ENCODE results near the gene ADGRA1.
A peak's percentile ranks its signal among the peaks of the same experiment; 100 is the strongest.
"Not testable (repeated sequence)": the region's sequence is repeated elsewhere in the genome, so short reads cannot be mapped to it uniquely, and the experiment has no call there.

Gene ADGRA1

GRCh38 chr10:133096616-133097269, 9.0 kb downstream of the ADGRA1 start:
- DNase-seq: peak in 1 of 2 experiments; percentile 10

GRCh38 chr10:133097418-133097817, 9.7 kb downstream of the ADGRA1 start:
- DNase-seq: no peak

DNA sequence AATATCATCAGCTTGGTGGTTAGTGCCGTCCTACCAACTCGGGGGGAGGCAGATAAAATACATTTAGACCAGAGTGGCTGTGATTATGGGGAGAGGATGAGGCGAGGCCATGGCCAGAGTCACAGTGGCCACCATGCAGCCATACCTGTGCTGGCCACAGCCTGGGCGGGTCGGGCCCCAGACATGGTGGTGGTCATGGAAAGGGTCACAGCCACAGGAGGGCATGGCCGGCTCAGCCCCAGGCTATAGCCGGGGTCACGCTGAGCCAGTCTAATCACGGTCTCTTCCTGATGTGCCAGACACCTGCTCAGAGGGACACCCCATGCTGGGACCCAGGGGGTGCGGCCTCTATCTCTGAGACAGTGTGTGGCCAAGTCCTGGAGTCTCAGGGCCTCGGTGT, 10.2 kb downstream of the ADGRA1 start:
- no peak for DNase-seq

DNA sequence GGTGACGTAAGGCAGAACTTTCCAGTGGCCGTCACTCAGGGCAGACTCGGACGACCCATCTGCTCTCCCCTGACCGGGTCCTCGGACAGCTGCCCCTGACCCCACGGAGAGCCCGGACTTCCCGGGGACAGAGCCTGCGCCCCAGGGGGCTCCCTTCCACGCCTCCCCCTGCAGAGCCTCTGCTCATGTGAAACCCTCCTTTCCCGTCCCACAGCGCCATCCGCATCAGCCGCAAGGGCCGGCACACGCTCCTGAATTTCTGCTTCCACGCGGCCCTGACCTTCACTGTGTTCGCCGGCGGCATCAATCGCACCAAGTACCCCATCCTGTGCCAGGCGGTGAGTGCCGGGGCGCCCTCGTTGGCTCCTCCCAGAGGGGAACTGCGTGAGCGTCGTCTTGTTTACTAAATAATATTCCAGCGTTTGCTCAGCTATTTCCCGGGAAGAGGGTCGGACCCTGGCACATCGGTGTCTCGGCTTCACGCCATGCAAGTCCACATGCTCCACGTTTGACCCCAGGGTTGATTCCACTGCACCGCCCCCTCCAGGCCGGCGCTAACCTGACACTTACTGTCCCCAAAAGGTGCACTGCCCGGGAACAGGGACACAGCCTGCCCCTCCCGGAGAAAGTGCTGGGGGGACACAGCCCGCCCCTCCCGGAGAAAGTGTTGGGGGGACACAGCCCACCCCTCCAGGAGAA, 10.9 kb downstream of the ADGRA1 start:
- no peak for DNase-seq

DNA sequence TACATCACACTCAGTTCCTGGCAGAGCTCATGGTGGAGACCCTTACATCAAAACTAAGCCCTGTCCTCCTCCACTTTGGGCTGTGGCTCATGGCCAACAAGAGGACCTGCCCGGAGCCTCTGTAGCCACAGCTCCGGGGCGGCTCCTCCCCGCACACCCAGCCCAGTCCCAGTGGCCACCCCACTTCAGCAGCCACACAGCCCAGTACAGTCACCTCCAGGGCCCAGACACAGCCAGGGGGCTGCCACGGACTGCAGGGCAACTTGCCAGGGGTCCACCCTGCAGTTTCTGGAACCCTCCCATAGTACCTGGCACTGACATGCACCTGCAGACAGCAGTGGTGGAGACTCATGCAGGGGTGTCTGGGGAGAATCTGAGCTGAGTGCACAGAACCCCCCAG, 11.8 kb downstream of the ADGRA1 start:
- no peak for DNase-seq

GRCh38 chr10:133100186-133100585, 12.5 kb downstream of the ADGRA1 start:
- DNase-seq: no peak

DNA sequence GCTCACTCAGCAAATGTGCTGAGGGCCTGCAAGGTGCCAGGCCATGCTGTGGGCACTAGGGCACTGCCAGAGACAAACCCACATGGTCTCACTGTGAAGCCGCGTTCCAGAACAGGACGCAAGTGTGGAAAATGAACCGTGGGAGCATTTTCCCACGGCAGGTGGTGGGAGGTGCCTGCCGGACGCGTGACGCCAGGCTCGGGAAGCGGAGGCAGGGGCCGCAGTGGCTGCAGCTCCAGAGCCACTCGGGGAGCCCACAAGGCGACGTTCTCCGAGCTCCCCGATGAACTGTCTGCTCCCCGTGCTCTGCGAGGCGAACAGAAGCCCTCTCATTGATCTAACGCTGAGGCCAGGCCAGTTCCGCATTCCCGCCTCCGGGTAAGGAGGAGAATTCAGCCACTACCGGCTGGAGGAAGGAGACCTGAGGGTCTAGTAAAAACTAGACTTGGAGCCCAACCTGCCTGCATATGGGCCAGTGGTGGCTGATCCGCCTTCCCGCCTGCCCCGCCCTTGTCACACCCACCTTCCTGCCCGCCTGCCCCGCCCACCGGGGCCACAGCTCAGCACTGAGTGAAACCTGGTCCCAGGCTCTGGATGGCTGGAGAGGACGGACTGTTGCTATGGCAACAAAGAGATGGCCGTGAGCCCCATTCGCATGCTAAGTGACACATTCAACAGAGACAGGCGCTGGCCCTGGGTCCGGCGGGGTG, 13.1 kb downstream of the ADGRA1 start:
- no peak for DNase-seq

- no peak for DNase-seq
These were observed 13.7 kb downstream of the ADGRA1 start for GRCh38 chr10:133101416-133101810.

DNA sequence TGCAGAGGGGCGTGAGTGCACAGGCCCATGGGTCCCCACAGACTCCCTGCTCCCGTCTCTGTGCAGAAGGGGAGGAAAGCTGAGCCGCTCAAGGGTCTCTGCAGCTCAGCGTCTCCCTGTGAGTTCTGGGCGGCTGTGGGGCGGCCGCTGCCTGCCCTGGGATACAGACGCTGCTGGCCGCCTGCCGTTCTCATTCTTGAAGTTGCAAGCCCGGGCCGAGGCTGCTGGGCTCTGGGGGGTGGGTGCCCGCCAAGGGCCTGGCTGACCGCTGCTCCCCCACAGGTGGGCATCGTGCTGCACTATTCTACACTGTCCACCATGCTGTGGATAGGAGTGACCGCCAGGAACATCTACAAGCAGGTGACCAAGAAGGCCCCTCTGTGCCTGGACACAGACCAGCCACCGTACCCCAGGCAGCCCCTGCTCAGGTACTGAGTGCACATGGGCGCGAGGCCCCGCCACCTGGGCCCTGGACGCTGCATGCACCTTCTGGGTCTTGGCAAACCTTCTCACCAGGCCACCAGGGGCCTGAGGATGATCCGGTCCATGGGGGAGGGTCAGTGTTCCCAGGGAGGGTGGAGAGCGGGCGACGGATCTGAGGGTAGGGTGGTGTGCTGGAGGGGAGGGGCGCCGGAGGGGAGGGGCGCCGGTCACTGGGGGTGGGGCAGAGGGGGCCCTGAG, 14.8 kb downstream of the ADGRA1 start:
- no peak for DNase-seq

DNA sequence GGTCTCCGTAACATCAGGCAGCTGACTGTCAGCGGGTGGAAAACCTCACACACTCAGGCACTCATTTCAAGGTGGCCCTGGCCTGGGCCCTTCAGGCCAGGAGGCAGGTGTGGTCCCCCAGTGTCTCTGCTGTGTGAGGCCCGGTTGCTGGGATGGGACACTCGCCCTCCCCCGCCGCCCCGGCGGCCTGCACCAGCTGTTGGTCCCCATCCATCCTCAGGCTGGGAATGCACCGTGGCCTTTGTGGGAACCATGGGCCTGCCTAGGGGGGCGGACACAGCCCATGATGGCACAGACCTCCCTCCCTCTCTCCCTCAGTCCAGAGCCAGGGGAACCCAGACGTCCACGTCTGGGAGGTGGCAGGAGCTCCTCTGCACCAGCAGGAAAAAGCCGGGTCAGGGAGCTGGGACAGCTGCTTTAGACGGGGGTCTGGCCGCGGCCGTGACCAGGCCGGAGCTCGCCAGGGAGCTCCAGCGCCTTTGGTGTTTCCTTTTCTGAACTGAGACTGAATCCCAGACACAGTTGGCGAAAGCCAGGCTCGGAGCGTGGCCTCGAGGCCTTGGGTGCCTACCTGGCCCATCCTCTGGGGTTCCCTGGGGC, 15.7 kb downstream of the ADGRA1 start:
- no peak for DNase-seq

- no peak for DNase-seq
These were observed 16.6 kb downstream of the ADGRA1 start for GRCh38 chr10:133104068-133104962.

DNA sequence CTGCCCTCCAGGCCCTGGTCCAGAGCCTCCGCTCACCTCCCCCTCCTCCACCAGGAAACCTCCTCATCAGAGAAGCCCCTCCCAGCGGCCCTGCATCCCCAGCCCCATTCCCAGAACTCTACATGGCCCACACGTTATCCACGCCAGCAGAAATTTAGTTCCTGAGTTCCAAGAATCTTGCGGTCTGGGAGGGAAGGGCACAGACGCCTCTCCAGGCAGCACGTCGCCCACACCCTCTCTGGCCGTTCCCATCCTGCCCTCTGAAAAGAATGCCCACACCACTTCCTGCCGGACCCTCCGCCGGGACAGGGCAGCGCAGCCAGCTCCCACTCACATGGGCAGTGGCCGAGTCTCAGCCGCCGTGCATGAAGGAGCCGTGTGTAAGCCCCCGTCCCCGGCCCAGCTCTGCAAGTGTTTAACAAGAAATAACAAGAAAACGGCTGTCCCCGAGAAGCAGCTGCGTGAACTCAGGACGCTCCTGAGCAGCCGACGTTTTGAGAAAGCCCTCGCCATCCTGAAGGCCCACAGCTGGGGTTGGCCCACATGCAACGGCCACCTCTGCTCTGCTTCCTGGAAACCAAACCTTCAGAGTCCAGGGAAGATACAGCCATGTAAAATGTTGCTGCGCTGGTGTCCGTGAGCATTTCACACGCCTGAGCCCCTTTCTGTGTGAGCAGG, 17.4 kb downstream of the ADGRA1 start:
- no peak for DNase-seq

DNA sequence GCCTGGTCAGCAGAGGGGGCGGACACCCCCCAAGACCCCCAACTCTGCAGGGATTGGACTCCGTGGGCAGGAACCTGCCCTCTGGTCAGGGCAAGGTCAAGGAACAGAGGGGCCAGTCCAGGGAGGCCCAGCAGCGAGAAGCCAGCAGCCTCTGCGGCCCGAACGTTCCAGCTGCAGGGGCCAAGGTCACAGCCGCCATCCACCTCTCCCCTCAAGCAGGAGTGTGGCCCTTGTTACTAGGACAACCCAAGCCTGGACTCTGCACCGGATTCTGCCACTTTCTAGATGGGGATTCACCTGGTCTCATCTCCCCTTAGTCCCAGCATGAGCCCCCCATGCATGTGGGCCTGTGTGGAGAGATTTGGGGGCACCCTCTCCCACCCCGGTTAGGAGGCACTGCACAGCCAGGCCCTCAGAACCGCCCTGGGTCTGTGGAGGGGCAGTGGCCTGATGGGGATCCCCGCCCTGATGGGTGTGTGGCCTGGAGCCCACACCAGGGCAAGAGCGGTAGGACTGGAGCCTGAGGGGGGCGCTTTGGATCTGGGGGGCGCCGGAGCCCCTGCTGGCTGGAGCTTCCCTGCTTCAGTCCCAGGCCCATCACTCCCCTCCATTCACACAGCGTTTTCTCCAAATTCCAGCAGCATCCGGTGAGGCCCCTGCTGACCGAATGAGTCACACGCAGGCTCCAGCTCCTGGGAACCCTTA, 18.1 kb downstream of the ADGRA1 start:
- DNase-seq: no peak

- no peak for DNase-seq
These were observed 18.8 kb downstream of the ADGRA1 start for GRCh38 chr10:133106516-133106915.

DNA sequence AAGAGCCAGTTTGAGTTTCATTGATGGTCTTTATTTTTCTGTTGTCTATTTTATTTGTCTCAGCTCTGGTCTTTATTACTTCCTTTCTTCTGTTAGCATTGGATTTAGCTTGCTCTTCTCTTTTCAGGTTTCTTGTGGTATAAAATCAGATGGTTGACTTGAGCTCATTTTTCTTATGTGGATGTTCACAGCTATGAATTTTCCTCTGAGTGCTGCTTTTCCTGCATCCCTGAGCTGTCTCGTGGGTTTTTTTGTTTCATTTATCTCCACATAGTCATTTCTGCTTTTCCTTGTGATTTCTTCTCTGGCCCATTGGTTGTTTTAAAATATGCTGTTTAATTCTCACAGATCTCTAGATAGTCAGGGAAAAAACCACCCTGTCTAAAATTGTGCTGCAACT, 19.7 kb downstream of the ADGRA1 start:
- DNase-seq: no peak

DNA sequence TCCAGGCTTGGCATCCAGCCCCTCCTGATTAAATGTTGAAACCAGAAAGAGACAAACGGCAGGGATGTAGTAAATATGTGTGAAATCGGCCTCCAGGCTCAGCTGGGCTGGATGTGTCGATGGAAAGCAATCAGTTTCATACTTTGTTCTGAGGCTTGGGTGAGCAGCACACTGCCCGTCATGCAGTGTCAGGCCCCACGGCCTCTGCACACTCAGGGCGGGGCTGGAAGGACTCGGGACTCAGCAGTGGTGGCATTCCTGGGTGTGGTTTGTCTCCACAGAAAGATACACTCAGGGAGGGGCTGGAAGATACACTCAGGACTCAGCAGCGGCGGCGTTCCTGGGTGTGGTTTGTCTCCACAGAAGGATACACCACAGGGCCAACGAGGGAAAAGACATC, 22.0 kb downstream of the ADGRA1 start:
- DNase-seq: no peak

DNA sequence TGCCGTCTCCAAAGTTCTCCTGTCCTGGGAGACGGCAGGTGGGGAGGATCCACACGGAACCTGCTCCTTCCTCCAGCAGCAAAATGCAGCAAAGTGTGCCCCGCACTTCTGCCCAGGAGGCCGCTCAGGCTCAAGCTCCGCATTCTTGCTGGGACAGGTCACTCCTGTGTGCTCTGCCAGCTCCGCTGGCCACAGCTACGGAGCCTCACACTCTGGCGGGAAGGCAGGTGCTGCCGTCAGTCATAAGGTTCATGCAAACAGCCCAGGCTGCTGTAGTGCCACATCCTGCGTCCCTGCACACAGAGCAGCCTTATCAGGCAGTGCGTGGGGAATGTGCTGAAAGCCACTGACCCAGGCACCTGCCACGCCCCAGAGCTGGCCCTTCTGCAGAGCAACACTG, 22.4 kb downstream of the ADGRA1 start:
- peak in 1 of 2 experiments; percentile 18 for DNase-seq

- no peak for DNase-seq
These were observed 23.0 kb downstream of the ADGRA1 start for GRCh38 chr10:133110609-133111275.

GRCh38 chr10:133111640-133112039, 23.9 kb downstream of the ADGRA1 start:
- not testable (repeated sequence) for DNase-seq

- DNase-seq: no peak
These were observed 25.6 kb downstream of the ADGRA1 start for GRCh38 chr10:133113146-133113830.

Measured in SHP77 (cell line).